Measurements from ENCODE around the gene C10orf143.

DNA sequence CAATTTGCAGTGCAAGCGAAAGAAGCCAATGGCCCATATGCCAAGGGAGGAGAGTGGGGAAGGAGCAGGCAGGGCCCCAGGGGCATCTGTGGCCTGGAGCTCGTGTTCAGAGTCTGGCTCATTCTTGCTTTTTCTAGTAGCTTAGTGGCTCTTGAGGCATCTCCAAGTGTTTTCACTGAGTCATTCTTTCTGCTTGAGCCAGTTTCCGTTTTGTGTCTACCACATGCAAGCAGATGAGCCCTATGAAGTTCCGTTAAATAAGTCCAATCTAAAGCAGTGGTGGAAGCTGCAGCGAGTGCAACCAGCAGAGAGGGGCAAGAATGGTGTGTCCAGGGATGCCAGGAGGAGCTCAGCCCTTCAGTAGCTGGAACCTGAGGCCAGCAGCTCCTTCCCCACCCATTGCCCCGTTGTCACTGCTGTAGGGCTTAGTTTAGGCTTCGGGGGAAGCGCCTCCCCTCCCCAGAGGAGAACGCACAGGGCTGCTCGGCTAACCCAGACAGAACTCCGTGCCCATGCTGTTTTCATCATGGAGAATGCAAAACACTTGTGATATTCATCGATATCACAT lies 89.2 kb downstream of the C10orf143 start:
- TF ChIP-seq, protein P1, sequence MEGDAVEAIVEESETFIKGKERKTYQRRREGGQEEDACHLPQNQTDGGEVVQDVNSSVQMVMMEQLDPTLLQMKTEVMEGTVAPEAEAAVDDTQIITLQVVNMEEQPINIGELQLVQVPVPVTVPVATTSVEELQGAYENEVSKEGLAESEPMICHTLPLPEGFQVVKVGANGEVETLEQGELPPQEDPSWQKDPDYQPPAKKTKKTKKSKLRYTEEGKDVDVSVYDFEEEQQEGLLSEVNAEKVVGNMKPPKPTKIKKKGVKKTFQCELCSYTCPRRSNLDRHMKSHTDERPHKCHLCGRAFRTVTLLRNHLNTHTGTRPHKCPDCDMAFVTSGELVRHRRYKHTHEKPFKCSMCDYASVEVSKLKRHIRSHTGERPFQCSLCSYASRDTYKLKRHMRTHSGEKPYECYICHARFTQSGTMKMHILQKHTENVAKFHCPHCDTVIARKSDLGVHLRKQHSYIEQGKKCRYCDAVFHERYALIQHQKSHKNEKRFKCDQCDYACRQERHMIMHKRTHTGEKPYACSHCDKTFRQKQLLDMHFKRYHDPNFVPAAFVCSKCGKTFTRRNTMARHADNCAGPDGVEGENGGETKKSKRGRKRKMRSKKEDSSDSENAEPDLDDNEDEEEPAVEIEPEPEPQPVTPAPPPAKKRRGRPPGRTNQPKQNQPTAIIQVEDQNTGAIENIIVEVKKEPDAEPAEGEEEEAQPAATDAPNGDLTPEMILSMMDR (IDR thresholded peaks at IDR 0.05), result no peak
- TF ChIP-seq POLR2A (IDR thresholded peaks at IDR 0.05), result no peak

Measured in Peyer's patch (tissue), 4 donors.